ENCODE results near the gene SS18.

The SS18 gene

GRCh38 chr18:26071020-26071419, 19.4 kb downstream of the SS18 start:
- H3K9me3 ChIP-seq (ENCODE audit: control insufficient read depth, insufficient read depth, low read length) = no peaks in the 10 kb centered on the region
- H3K27me3 ChIP-seq (ENCODE audit: control insufficient read depth, insufficient read depth, low read length) = no peaks in the 10 kb centered on the region
- no peaks in the 10 kb centered on the region for H3K4me1 ChIP-seq (ENCODE audit: control insufficient read depth, insufficient read depth, low read length)
- H3K4me3 ChIP-seq (ENCODE audit: low read depth, low read length) = no peak overlapping the region
- H3K9ac ChIP-seq (ENCODE audit: low read depth, low read length) = no peak overlapping the region
- H3K36me3 ChIP-seq (ENCODE audit: control insufficient read depth, insufficient read depth, low read length) = peaks cover 9% of the 10 kb centered on the region

GRCh38 chr18:26059357-26059756, 31.1 kb downstream of the SS18 start:
- no peak overlapping the region for H3K9ac ChIP-seq (ENCODE audit: low read depth, low read length)
- no peaks in the 10 kb centered on the region for H3K4me1 ChIP-seq (ENCODE audit: control insufficient read depth, insufficient read depth, low read length)
- no peak overlapping the region for H3K4me3 ChIP-seq (ENCODE audit: low read depth, low read length)
- H3K36me3 ChIP-seq (ENCODE audit: control insufficient read depth, insufficient read depth, low read length) = peaks cover 4% of the 10 kb centered on the region
- no peaks in the 10 kb centered on the region for H3K9me3 ChIP-seq (ENCODE audit: control insufficient read depth, insufficient read depth, low read length)
- no peaks in the 10 kb centered on the region for H3K27me3 ChIP-seq (ENCODE audit: control insufficient read depth, insufficient read depth, low read length)

GRCh38 chr18:26057344-26057773, 33.1 kb downstream of the SS18 start:
- no peaks in the 10 kb centered on the region for H3K27me3 ChIP-seq (ENCODE audit: control insufficient read depth, insufficient read depth, low read length)
- H3K9me3 ChIP-seq (ENCODE audit: control insufficient read depth, insufficient read depth, low read length) = no peaks in the 10 kb centered on the region
- peaks cover 4% of the 10 kb centered on the region for H3K36me3 ChIP-seq (ENCODE audit: control insufficient read depth, insufficient read depth, low read length)
- no peaks in the 10 kb centered on the region for H3K4me1 ChIP-seq (ENCODE audit: control insufficient read depth, insufficient read depth, low read length)
- no peak overlapping the region for H3K9ac ChIP-seq (ENCODE audit: low read depth, low read length)
- no peak overlapping the region for H3K4me3 ChIP-seq (ENCODE audit: low read depth, low read length)

GRCh38 chr18:26056291-26056690, 34.1 kb downstream of the SS18 start:
- no peaks in the 10 kb centered on the region for H3K4me1 ChIP-seq (ENCODE audit: control insufficient read depth, insufficient read depth, low read length)
- no peak overlapping the region for H3K4me3 ChIP-seq (ENCODE audit: low read depth, low read length)
- no peaks in the 10 kb centered on the region for H3K27me3 ChIP-seq (ENCODE audit: control insufficient read depth, insufficient read depth, low read length)
- no peak overlapping the region for H3K9ac ChIP-seq (ENCODE audit: low read depth, low read length)
- H3K9me3 ChIP-seq (ENCODE audit: control insufficient read depth, insufficient read depth, low read length) = no peaks in the 10 kb centered on the region
- peaks cover 4% of the 10 kb centered on the region for H3K36me3 ChIP-seq (ENCODE audit: control insufficient read depth, insufficient read depth, low read length)

GRCh38 chr18:26052505-26052904, 37.9 kb downstream of the SS18 start:
- Histone ChIP-seq H3K9me3 (ENCODE audit: control insufficient read depth, insufficient read depth, low read length) (no peaks in the 10 kb centered on the region), H3K4me1 (ENCODE audit: control insufficient read depth, insufficient read depth, low read length) (no peaks in the 10 kb centered on the region), H3K4me3 (ENCODE audit: low read depth, low read length) (no peak overlapping the region), H3K36me3 (ENCODE audit: control insufficient read depth, insufficient read depth, low read length) (peaks cover 4% of the 10 kb centered on the region), H3K9ac (ENCODE audit: low read depth, low read length) (no peak overlapping the region), H3K27me3 (ENCODE audit: control insufficient read depth, insufficient read depth, low read length) (no peaks in the 10 kb centered on the region)

- Histone ChIP-seq H3K9me3 (ENCODE audit: control insufficient read depth, insufficient read depth, low read length) (no peaks in the 10 kb centered on the region), H3K27me3 (ENCODE audit: control insufficient read depth, insufficient read depth, low read length) (no peaks in the 10 kb centered on the region), H3K4me3 (ENCODE audit: low read depth, low read length) (no peak overlapping the region), H3K4me1 (ENCODE audit: control insufficient read depth, insufficient read depth, low read length) (no peaks in the 10 kb centered on the region), H3K36me3 (ENCODE audit: control insufficient read depth, insufficient read depth, low read length) (no peaks in the 10 kb centered on the region), H3K9ac (ENCODE audit: low read depth, low read length) (no peak overlapping the region)
Observed at GRCh38 chr18:26051843-26052242, 38.6 kb downstream of the SS18 start.

- Histone ChIP-seq H3K27me3 (ENCODE audit: control insufficient read depth, insufficient read depth, low read length) (no peaks in the 10 kb centered on the region), H3K9me3 (ENCODE audit: control insufficient read depth, insufficient read depth, low read length) (no peaks in the 10 kb centered on the region), H3K9ac (ENCODE audit: low read depth, low read length) (no peak overlapping the region), H3K4me1 (ENCODE audit: control insufficient read depth, insufficient read depth, low read length) (no peaks in the 10 kb centered on the region), H3K36me3 (ENCODE audit: control insufficient read depth, insufficient read depth, low read length) (no peaks in the 10 kb centered on the region), H3K4me3 (ENCODE audit: low read depth, low read length) (no peak overlapping the region)
Observed at GRCh38 chr18:26046419-26047077, 43.9 kb downstream of the SS18 start.

GRCh38 chr18:26044807-26045206, 45.6 kb downstream of the SS18 start:
- Histone ChIP-seq H3K9ac (ENCODE audit: low read depth, low read length) (no peak overlapping the region), H3K36me3 (ENCODE audit: control insufficient read depth, insufficient read depth, low read length) (no peaks in the 10 kb centered on the region), H3K4me1 (ENCODE audit: control insufficient read depth, insufficient read depth, low read length) (no peaks in the 10 kb centered on the region), H3K9me3 (ENCODE audit: control insufficient read depth, insufficient read depth, low read length) (no peaks in the 10 kb centered on the region), H3K4me3 (ENCODE audit: low read depth, low read length) (no peak overlapping the region), H3K27me3 (ENCODE audit: control insufficient read depth, insufficient read depth, low read length) (no peaks in the 10 kb centered on the region)

GRCh38 chr18:26040051-26040656, 50.3 kb downstream of the SS18 start:
- H3K9ac ChIP-seq (ENCODE audit: low read depth, low read length) = no peak overlapping the region
- no peak overlapping the region for H3K4me3 ChIP-seq (ENCODE audit: low read depth, low read length)
- H3K27me3 ChIP-seq (ENCODE audit: control insufficient read depth, insufficient read depth, low read length) = no peaks in the 10 kb centered on the region
- H3K9me3 ChIP-seq (ENCODE audit: control insufficient read depth, insufficient read depth, low read length) = no peaks in the 10 kb centered on the region
- H3K36me3 ChIP-seq (ENCODE audit: control insufficient read depth, insufficient read depth, low read length) = no peaks in the 10 kb centered on the region
- H3K4me1 ChIP-seq (ENCODE audit: control insufficient read depth, insufficient read depth, low read length) = peaks cover 8% of the 10 kb centered on the region

GRCh38 chr18:26039203-26039602, 51.2 kb downstream of the SS18 start:
- Histone ChIP-seq H3K4me3 (ENCODE audit: low read depth, low read length) (no peak overlapping the region), H3K4me1 (ENCODE audit: control insufficient read depth, insufficient read depth, low read length) (peaks cover 12% of the 10 kb centered on the region), H3K36me3 (ENCODE audit: control insufficient read depth, insufficient read depth, low read length) (no peaks in the 10 kb centered on the region), H3K9me3 (ENCODE audit: control insufficient read depth, insufficient read depth, low read length) (no peaks in the 10 kb centered on the region), H3K9ac (ENCODE audit: low read depth, low read length) (no peak overlapping the region), H3K27me3 (ENCODE audit: control insufficient read depth, insufficient read depth, low read length) (no peaks in the 10 kb centered on the region)

GRCh38 chr18:26036635-26037034, 53.8 kb downstream of the SS18 start:
- H3K4me3 ChIP-seq (ENCODE audit: low read depth, low read length) = no peak overlapping the region
- H3K9me3 ChIP-seq (ENCODE audit: control insufficient read depth, insufficient read depth, low read length) = no peaks in the 10 kb centered on the region
- H3K27me3 ChIP-seq (ENCODE audit: control insufficient read depth, insufficient read depth, low read length) = no peaks in the 10 kb centered on the region
- H3K4me1 ChIP-seq (ENCODE audit: control insufficient read depth, insufficient read depth, low read length) = peaks cover 12% of the 10 kb centered on the region
- H3K9ac ChIP-seq (ENCODE audit: low read depth, low read length) = no peak overlapping the region
- H3K36me3 ChIP-seq (ENCODE audit: control insufficient read depth, insufficient read depth, low read length) = no peaks in the 10 kb centered on the region

GRCh38 chr18:26034850-26035497, 55.4 kb downstream of the SS18 start:
- H3K27me3 ChIP-seq (ENCODE audit: control insufficient read depth, insufficient read depth, low read length) = no peaks in the 10 kb centered on the region
- H3K4me3 ChIP-seq (ENCODE audit: low read depth, low read length) = no peak overlapping the region

More at GRCh38 chr18:26034850-26035497, 55.4 kb downstream of the SS18 start:
- Histone ChIP-seq H3K9ac (ENCODE audit: low read depth, low read length) (no peak overlapping the region), H3K4me1 (ENCODE audit: control insufficient read depth, insufficient read depth, low read length) (peaks cover 12% of the 10 kb centered on the region), H3K36me3 (ENCODE audit: control insufficient read depth, insufficient read depth, low read length) (no peaks in the 10 kb centered on the region), H3K9me3 (ENCODE audit: control insufficient read depth, insufficient read depth, low read length) (no peaks in the 10 kb centered on the region)
